Heart left ventricle (tissue), 16 donors: ENCODE measurements around the gene LTF. TPM values are rescaled to one million over a fixed set of nuclear protein-coding genes. Genes with fewer than 3 reads are reported as not detected.
"Not testable (repeated sequence)": the region's sequence is repeated elsewhere in the genome, so short reads cannot be mapped to it uniquely, and the experiment has no call there.

ENCODE experiments used
- ATAC-seq, 4 donors: fragments of 200-7000 bp; cut with Tn5 transposase; one replicate each; pipeline ENCODE4 v1.9.1; 2020 to 2022; ENCODE audit warnings: moderate library complexity in 4 of 4, mild to moderate bottlenecking in 3 of 4, moderate number of reproducible peaks in 1 of 4
- DNase-seq, 5 donors: peaks; one replicate each; pipeline ENCODE4 v3.0.0-alpha.2; 2020
- H3K27ac ChIP-seq, 12 donors: fragments of 200-600 bp; sonication (generic) in 4 of 12; one replicate each; pipeline versions ENCODE4 v1.5.0 to v1.8.0; 2016 to 2022; ENCODE audit warnings: mild to moderate bottlenecking in 2 of 12
- H3K27me3 ChIP-seq, 9 donors: fragments of 200-600 bp; sonication (generic) in 2 of 9; one replicate each; pipeline versions ENCODE4 v1.5.1 to v1.8.0; 2016 to 2022; ENCODE audit warnings: mild to moderate bottlenecking in 3 of 9
- H3K36me3 ChIP-seq, 9 donors: fragments of 200-600 bp; sonication (generic) in 2 of 9; one replicate each; pipeline versions ENCODE4 v1.5.0 to v1.8.0; 2018 to 2022; ENCODE audit warnings: mild to moderate bottlenecking in 2 of 9
- H3K4me1 ChIP-seq, 12 donors: fragments of 200-600 bp; sonication (generic) in 4 of 12; one replicate each; pipeline versions ENCODE4 v1.5.0 to v1.8.0; 2016 to 2022; ENCODE audit warnings: mild to moderate bottlenecking in 3 of 12
- H3K4me3 ChIP-seq, 12 donors: fragments of 200-600 bp; sonication (generic) in 4 of 12; one replicate each; pipeline versions ENCODE4 v1.5.0 to v1.8.0; 2017 to 2022; ENCODE audit warnings: mild to moderate bottlenecking in 9 of 12, moderate library complexity in 4 of 12
- H3K9me3 ChIP-seq, 12 donors: fragments of 200-600 bp; sonication (generic) in 4 of 12; one replicate each; pipeline versions ENCODE4 v1.5.0 to v1.8.0; 2016 to 2022; ENCODE audit warnings: mild to moderate bottlenecking in 1 of 12
- CTCF ChIP-seq, 12 donors: fragments of 200-600 bp; sonication (generic) in 4 of 12; IDR thresholded peaks; one replicate each; pipeline versions ENCODE4 v1.5.0 to v1.8.0; 2018 to 2022; ENCODE audit warnings: antibody characterized with exemption in 12 of 12, mild to moderate bottlenecking in 5 of 12
- POLR2A ChIP-seq, 2 donors: fragments of 450-650 bp; IDR thresholded peaks; one replicate each; pipeline ENCODE4 v1.6.1; 2017; ENCODE audit warnings: antibody characterized with exemption in 2 of 2, mild to moderate bottlenecking in 2 of 2, moderate library complexity in 2 of 2
- WGBS, 4 donors: extraction: QIAGEN DNeasy Blood & Tissue Kit in 2 of 4; methylation state at CpG; one replicate each; pipeline versions ENCODE4 v1.1.5 to v1.1.7; 2013 to 2018; 5-methylcytosine and 5-hydroxymethylcytosine counted together
- intact Hi-C, 10 donors: fragments of 100-400 bp; cut with DNase I; formaldehyde crosslinking; loops; one replicate each; pipeline versions ENCODE4 v1.11.1 to v1.14.2; 2022
- polyA plus RNA-seq, 2 donors: library from polyadenylated mRNA; stranded (reverse); fragments of 200-250 nt; gene quantifications; one replicate each; pipeline ENCODE4 v1.2.3, GENCODE V29; 2013
- total RNA-seq, 9 donors: library from RNA; depleted of rRNA in 2 of 9; stranded (reverse); fragments of >200 nt in 2 of 9; fragmentation: NEBNext Ultra II Directional in 3 of 9; extraction: Animal tissue kit (Norgen Biotek cat#: 25700) in 3 of 9; gene quantifications; one replicate each; pipeline versions ENCODE4 v1.1.0 to v1.2.4, GENCODE V29; 2016 to 2023
- donor health status: ischemic (EF 13 %, LVEDD 7.1; RV severe dilation, severe dysfunction).
- donor health status: healthy with polysubstance abuse.
- donor health status: DM: no; HTN: yes; CAD: no.
- donor health status: DM: no; HTN: no; CAD: no.
- donor health status: ischemic (EF 25% LVEDD 6.9; RV normal size, moderate dysfunction).
- donor health status: ischemic (EF 25% LVEDD 5.7; RV mildly dilated, moderate dysfunction).
- donor health status: healthy.
- donor health status: DM: yes; HTN: yes; CAD: no.
- donor health status: ischemic (EF 35%, LVEDD 5.7; RV mildly dilated, moderate dysfunction).
- donor health status: nonischemic (EF 11% LVEDD 7.7; RV severe dilation, severe dysfunction).
- donor health status: DM: yes; HTN: yes; CAD: no.
- donor health status: PGD.
- donor health status: ischemic (EF 29% LVEDD 5.4; RV normal size, mild dysfunction).
- donor health status: nonischemic (EF 23%, LVEDD 6.1; RV moderate dilation, normal function).

LTF gene
- total and polyA plus RNA-seq, 11 donors = 1.6 to 10.6 (median 3.0) TPM

GRCh38 chr3:46427404-46427803 lies 37.3 kb downstream of the LTF start:
- H3K27ac ChIP-seq = peak overlapping the region in 5 of 12 donors; percentile 22 to 67 (median 52)

GRCh38 chr3:46426476-46426875 lies 38.2 kb downstream of the LTF start:
- not testable (repeated sequence) for H3K27ac ChIP-seq, ATAC-seq, H3K36me3 ChIP-seq, DNase-seq, H3K4me3 ChIP-seq, H3K27me3 ChIP-seq, H3K9me3 ChIP-seq
- peaks cover 0 to 14% (median 0%) of the 10 kb centered on the region in 12 donors for H3K4me1 ChIP-seq
- intact Hi-C loops = loop anchor here in 6 of 10 donors (5.0 to 10.0 kb wide), 4 partner anchors 52 to 342 kb away; partner anchors contain the start of gene CCR5 (in 1 of the 6)
- WGBS, 4 donors = 74 to 76% (median 75%) methylated on average over 4 of the region's 4 CpGs

More at GRCh38 chr3:46427404-46427803, 37.3 kb downstream of the LTF start:
- 42 to 50% (median 42%) methylated on average over 8 of the region's 8 CpGs for WGBS, 4 donors
- intact Hi-C loops = loop anchor here in 6 of 10 donors (5.0 to 10.0 kb wide), 4 partner anchors 53 to 343 kb away; partner anchors contain the start of gene CCR5 (in 1 of the 6)
- Histone ChIP-seq H3K9me3 (peaks cover 0 to 16% (median 4%) of the 10 kb centered on the region in 12 donors), H3K4me1 (peaks cover 0 to 14% (median 0%) of the 10 kb centered on the region in 12 donors)
- H3K27me3 ChIP-seq, H3K4me3 ChIP-seq, H3K36me3 ChIP-seq, ATAC-seq, DNase-seq: not testable (repeated sequence)
- peak in 7 of 12 donors; percentile 2 to 43 (median 37) for TF ChIP-seq CTCF (IDR thresholded peaks at IDR 0.05)

GRCh38 chr3:46423588-46423987 lies 41.1 kb downstream of the LTF start:
- WGBS, 4 donors = 69 to 82% (median 72%) methylated on average over 5 of the region's 5 CpGs
- no peak for ATAC-seq

GRCh38 chr3:46422617-46423016 lies 42.1 kb downstream of the LTF start:
- 87 to 91% (median 90%) methylated on average over 5 to 6 of the region's 6 CpGs for WGBS, 4 donors
- intact Hi-C loops = loop anchor here in 5 of 10 donors (10.0 kb wide), 3 partner anchors 48 to 338 kb away; partner anchors contain the start of gene CCR5 (in 1 of the 5)
- no peak for ATAC-seq
- Histone ChIP-seq H3K4me1 (peaks cover 0 to 9% (median 0%) of the 10 kb centered on the region in 12 donors), H3K27me3 (no peaks in the 10 kb centered on the region), H3K9me3 (no peaks in the 10 kb centered on the region), H3K27ac (no peak overlapping the region), H3K4me3 (no peak overlapping the region), H3K36me3 (no peaks in the 10 kb centered on the region)
- no peak for TF ChIP-seq POLR2A (IDR thresholded peaks at IDR 0.05)
- no peak for TF ChIP-seq CTCF (IDR thresholded peaks at IDR 0.05)
- no peak for DNase-seq

More at GRCh38 chr3:46423588-46423987, 41.1 kb downstream of the LTF start:
- no peaks in the 10 kb centered on the region for H3K36me3 ChIP-seq
- H3K4me3 ChIP-seq = no peak overlapping the region
- no peak overlapping the region for H3K27ac ChIP-seq
- no peak for TF ChIP-seq CTCF (IDR thresholded peaks at IDR 0.05)
- TF ChIP-seq POLR2A (IDR thresholded peaks at IDR 0.05) = no peak
- H3K9me3 ChIP-seq = no peaks in the 10 kb centered on the region
- H3K4me1 ChIP-seq = peaks cover 0 to 14% (median 0%) of the 10 kb centered on the region in 12 donors
- no peak for DNase-seq
- intact Hi-C loops = loop anchor here in 5 of 10 donors (10.0 kb wide), 3 partner anchors 49 to 339 kb away; partner anchors contain the start of gene CCR5 (in 1 of the 5)
- no peaks in the 10 kb centered on the region for H3K27me3 ChIP-seq
